Mesenchymal stem cell (in vitro differentiated cells and primary cell): ENCODE results near the gene PRR20G.

Source experiments
- DNase-seq: peaks from one replicate; pipeline ENCODE4 v3.0.0-alpha.2; 2013
- H2AFZ ChIP-seq: one replicate; pipeline ENCODE4 v1.6.1; 2013; ENCODE audit warnings: low read depth, mild to moderate bottlenecking, control low read depth, inconsistent platforms, low read length, moderate library complexity
- H2AK5ac ChIP-seq: 2 replicates; pipeline ENCODE4 v1.6.1; 2013; ENCODE audit warnings: low read length, moderate library complexity, mild to moderate bottlenecking, inconsistent platforms; ENCODE audit not compliant: severe bottlenecking
- H2BK120ac ChIP-seq: one replicate; pipeline ENCODE4 v1.6.1; 2013; ENCODE audit warnings: low read depth, mild to moderate bottlenecking, inconsistent platforms, low read length, moderate library complexity
- H2BK12ac ChIP-seq, 2 experiments: one replicate each; pipeline ENCODE4 v1.6.1; 2013; ENCODE audit warnings: inconsistent platforms in 2 of 2, low read length in 2 of 2, mild to moderate bottlenecking in 2 of 2, moderate library complexity in 2 of 2, control low read depth in 1 of 2
- H2BK15ac ChIP-seq: one replicate; pipeline ENCODE4 v1.6.1; 2013; ENCODE audit warnings: mild to moderate bottlenecking, low read depth, inconsistent platforms; ENCODE audit not compliant: poor library complexity, severe bottlenecking
- H2BK5ac ChIP-seq: 2 replicates; pipeline ENCODE4 v1.6.1; 2013; ENCODE audit warnings: low read depth, mild to moderate bottlenecking, low read length, control low read depth, inconsistent platforms; ENCODE audit not compliant: poor library complexity, severe bottlenecking
- H3K14ac ChIP-seq, 2 experiments: one replicate each; pipeline ENCODE4 v1.6.1; 2013; ENCODE audit warnings: inconsistent platforms in 2 of 2, low read length in 2 of 2, control low read depth in 1 of 2, mild to moderate bottlenecking in 1 of 2, moderate library complexity in 1 of 2
- H3K18ac ChIP-seq, 2 experiments: one replicate each; pipeline ENCODE4 v1.6.1; 2013; ENCODE audit warnings: inconsistent platforms in 2 of 2, low read length in 2 of 2, control low read depth in 1 of 2, low read depth in 1 of 2, mild to moderate bottlenecking in 1 of 2
- H3K23ac ChIP-seq, 2 experiments: one replicate each; pipeline ENCODE4 v1.6.1; 2013; ENCODE audit warnings: inconsistent platforms in 2 of 2, low read length in 2 of 2, mild to moderate bottlenecking in 2 of 2, moderate library complexity in 2 of 2, control low read depth in 1 of 2
- H3K27ac ChIP-seq: 2 replicates; pipeline ENCODE4 v1.5.1; 2013; ENCODE audit warnings: mild to moderate bottlenecking, moderate library complexity, low read length, control low read depth, inconsistent platforms; ENCODE audit not compliant: poor library complexity, severe bottlenecking
- H3K27me3 ChIP-seq, 2 experiments: 2 replicates each; pipeline versions ENCODE4 v1.6.1 to v1.7.0; 2013; ENCODE audit warnings: low read length in 2 of 2, mild to moderate bottlenecking in 2 of 2, moderate library complexity in 2 of 2, control low read depth in 1 of 2, inconsistent platforms in 1 of 2; ENCODE audit not compliant: control insufficient read depth in 1 of 2, insufficient read depth in 1 of 2
- H3K36me3 ChIP-seq, 2 experiments: 2 replicates each; pipeline versions ENCODE4 v1.6.1 to v1.7.0; 2013; ENCODE audit warnings: low read length in 2 of 2, control low read depth in 1 of 2, inconsistent platforms in 1 of 2, low read depth in 1 of 2, mild to moderate bottlenecking in 1 of 2; ENCODE audit not compliant: insufficient read depth in 2 of 2, control insufficient read depth in 1 of 2
- H3K4ac ChIP-seq, 2 experiments: one replicate each; pipeline ENCODE4 v1.6.1; 2013; ENCODE audit warnings: inconsistent platforms in 2 of 2, low read length in 2 of 2, mild to moderate bottlenecking in 2 of 2, moderate library complexity in 2 of 2, control low read depth in 1 of 2, low read depth in 1 of 2
- H3K4me1 ChIP-seq: 2 replicates; pipeline ENCODE4 v1.6.1; 2013; ENCODE audit warnings: low read depth, low read length, control low read depth; ENCODE audit not compliant: control insufficient read depth, insufficient read depth
- H3K4me2 ChIP-seq: 2 replicates; pipeline ENCODE4 v1.6.1; 2013; ENCODE audit warnings: low read length, mild to moderate bottlenecking, inconsistent platforms; ENCODE audit not compliant: poor library complexity, severe bottlenecking
- H3K4me3 ChIP-seq, 2 experiments: 2 replicates each; pipeline versions ENCODE4 v1.5.1 to v1.7.0; 2013; ENCODE audit warnings: low read length in 2 of 2, mild to moderate bottlenecking in 2 of 2, control low read depth in 1 of 2, low read depth in 1 of 2; ENCODE audit not compliant: insufficient read depth in 1 of 2
- H3K79me1 ChIP-seq: replicated peaks from 2 replicates; pipeline ENCODE4 v1.6.1; 2013; ENCODE audit warnings: mild to moderate bottlenecking, control low read depth, low read length, inconsistent platforms; ENCODE audit not compliant: poor library complexity, severe bottlenecking
- H3K9ac ChIP-seq: 2 replicates; pipeline ENCODE4 v1.7.0; 2013; ENCODE audit warnings: mild to moderate bottlenecking, low read length, moderate library complexity
- H3K9me3 ChIP-seq: 2 replicates; pipeline ENCODE4 v1.7.0; 2013; ENCODE audit warnings: mild to moderate bottlenecking, low read length; ENCODE audit not compliant: control insufficient read depth
- H4K8ac ChIP-seq: one replicate; pipeline ENCODE4 v1.6.1; 2013; ENCODE audit warnings: inconsistent platforms, mild to moderate bottlenecking, low read length, moderate library complexity
- H4K91ac ChIP-seq: one replicate; pipeline ENCODE4 v1.6.1; 2013; ENCODE audit warnings: mild to moderate bottlenecking, low read length, inconsistent platforms
- WGBS: methylation state at CpG from one replicate; pipeline ENCODE4 v1.1.7; 2013; ENCODE audit warnings: mixed read lengths; 5-methylcytosine and 5-hydroxymethylcytosine counted together

Gene PRR20G

GRCh38 chr3:127259882-127260281 is 28.0 kb downstream of the PRR20G start:
- Histone ChIP-seq H3K9ac (no peak overlapping the region), H3K27ac (no peak overlapping the region), H3K9me3 (no peaks in the 10 kb centered on the region), H3K14ac (no peak overlapping the region), H3K4me2 (no peak overlapping the region), H3K4me3 (no peak overlapping the region), H2BK120ac (no peak overlapping the region), H2BK15ac (no peak overlapping the region), H3K27me3 (peaks cover 0 to 44% of the 10 kb centered on the region in 2 experiments), H3K4me1 (no peaks in the 10 kb centered on the region), H2BK5ac (no peak overlapping the region), H2AK5ac (no peak overlapping the region), H4K91ac (no peak overlapping the region), H2AFZ (no peak overlapping the region), H3K18ac (no peak overlapping the region), H2BK12ac (no peak overlapping the region), H4K8ac (no peak overlapping the region), H3K23ac (no peak overlapping the region), H3K79me1 (no peaks in the 10 kb centered on the region), H3K4ac (no peak overlapping the region), H3K36me3 (no peaks in the 10 kb centered on the region)
- WGBS, result 61% methylated on average over 3 of the region's 4 CpGs
- DNase-seq, result no peak

- no peak overlapping the region for H2BK5ac ChIP-seq
Measured at GRCh38 chr3:127258733-127259132, 29.1 kb downstream of the PRR20G start.

GRCh38 chr3:127257351-127257750 is 30.5 kb downstream of the PRR20G start:
- Histone ChIP-seq H3K9me3 (no peaks in the 10 kb centered on the region), H3K23ac (no peak overlapping the region), H2AK5ac (no peak overlapping the region), H3K4me3 (no peak overlapping the region), H3K14ac (no peak overlapping the region), H2BK12ac (no peak overlapping the region), H3K36me3 (no peaks in the 10 kb centered on the region), H3K27ac (no peak overlapping the region), H2BK120ac (no peak overlapping the region), H3K27me3 (peaks cover 0 to 42% of the 10 kb centered on the region in 2 experiments), H3K79me1 (no peaks in the 10 kb centered on the region), H3K18ac (no peak overlapping the region), H2AFZ (no peak overlapping the region), H4K91ac (no peak overlapping the region), H3K4me2 (no peak overlapping the region), H2BK15ac (no peak overlapping the region), H3K4me1 (no peaks in the 10 kb centered on the region), H3K4ac (no peak overlapping the region), H3K9ac (no peak overlapping the region), H4K8ac (no peak overlapping the region), H2BK5ac (no peak overlapping the region)
- 64% methylated on average over 4 of the region's 5 CpGs for whole genome bisulfite sequencing
- no peak for DNase-seq

More at GRCh38 chr3:127258733-127259132, 29.1 kb downstream of the PRR20G start:
- H3K4me1 ChIP-seq, result no peaks in the 10 kb centered on the region
- H3K9me3 ChIP-seq, result no peaks in the 10 kb centered on the region
- H4K91ac ChIP-seq, result no peak overlapping the region
- H2BK12ac ChIP-seq, result no peak overlapping the region
- peaks cover 0 to 36% of the 10 kb centered on the region in 2 experiments for H3K27me3 ChIP-seq
- 80% methylated on average over 2 of the region's 2 CpGs for WGBS
- H3K18ac ChIP-seq, result no peak overlapping the region
- no peak for DNase-seq
- H2AFZ ChIP-seq, result no peak overlapping the region
- no peaks in the 10 kb centered on the region for H3K36me3 ChIP-seq
- H3K27ac ChIP-seq, result no peak overlapping the region
- H3K79me1 ChIP-seq, result no peaks in the 10 kb centered on the region
- H2AK5ac ChIP-seq, result no peak overlapping the region
- H2BK15ac ChIP-seq, result no peak overlapping the region
- no peak overlapping the region for H4K8ac ChIP-seq
- no peak overlapping the region for H3K4me2 ChIP-seq
- no peak overlapping the region for H3K23ac ChIP-seq
- H3K14ac ChIP-seq, result no peak overlapping the region
- H2BK120ac ChIP-seq, result no peak overlapping the region
- no peak overlapping the region for H3K4ac ChIP-seq
- H3K9ac ChIP-seq, result no peak overlapping the region
- no peak overlapping the region for H3K4me3 ChIP-seq

GRCh38 chr3:127256733-127257271 is 31.0 kb downstream of the PRR20G start:
- no peak overlapping the region for H3K4me3 ChIP-seq
- H2AFZ ChIP-seq, result no peak overlapping the region
- no peak overlapping the region for H2BK12ac ChIP-seq
- no peaks in the 10 kb centered on the region for H3K79me1 ChIP-seq
- H3K14ac ChIP-seq, result no peak overlapping the region
- peaks cover 0 to 43% of the 10 kb centered on the region in 2 experiments for H3K27me3 ChIP-seq
- no peak overlapping the region for H2AK5ac ChIP-seq
- H3K4me1 ChIP-seq, result no peaks in the 10 kb centered on the region
- no peak overlapping the region for H3K4ac ChIP-seq
- no peak overlapping the region for H3K9ac ChIP-seq
- no peak overlapping the region for H2BK5ac ChIP-seq
- H3K9me3 ChIP-seq, result peaks cover 3% of the 10 kb centered on the region
- H3K27ac ChIP-seq, result no peak overlapping the region
- no peak overlapping the region for H3K18ac ChIP-seq
- H3K23ac ChIP-seq, result no peak overlapping the region
- WGBS, result 83% methylated on average over 10 of the region's 10 CpGs
- no peak overlapping the region for H4K91ac ChIP-seq
- H2BK15ac ChIP-seq, result no peak overlapping the region
- no peaks in the 10 kb centered on the region for H3K36me3 ChIP-seq
- DNase-seq, result no peak
- H4K8ac ChIP-seq, result no peak overlapping the region
- H3K4me2 ChIP-seq, result no peak overlapping the region
- no peak overlapping the region for H2BK120ac ChIP-seq
